Hematopoietic multipotent progenitor cell treated with erythropoietin and hydrocortisone succinate and interleukin-3 and kit ligand, for 17 days (in vitro differentiated cells): ENCODE data around the gene RINT1.
A peak's percentile ranks its signal among the peaks of the same experiment; 100 is the strongest.
"Not testable (repeated sequence)": the region's sequence is repeated elsewhere in the genome, so short reads cannot be mapped to it uniquely, and the experiment has no call there.

ENCODE experiments used
- DNase-seq: peaks from one replicate; pipeline ENCODE4 v3.0.0-alpha.2; 2015; ENCODE audit warnings: low spot score

The RINT1 gene

GRCh38 chr7:105532709-105533460 is 884 bp downstream of the RINT1 start:
- DNase-seq = no peak

- no peak for DNase-seq
Observed at GRCh38 chr7:105538339-105538738, 6.3 kb downstream of the RINT1 start.

GRCh38 chr7:105559926-105560325 is 27.9 kb downstream of the RINT1 start:
- no peak for DNase-seq

- DNase-seq = no peak
Observed at GRCh38 chr7:105565190-105565589, 33.2 kb downstream of the RINT1 start.

GRCh38 chr7:105567024-105567423 is 35.0 kb downstream of the RINT1 start:
- DNase-seq = no peak

- no peak for DNase-seq
Observed at GRCh38 chr7:105567821-105568220, 35.8 kb downstream of the RINT1 start.

DNA sequence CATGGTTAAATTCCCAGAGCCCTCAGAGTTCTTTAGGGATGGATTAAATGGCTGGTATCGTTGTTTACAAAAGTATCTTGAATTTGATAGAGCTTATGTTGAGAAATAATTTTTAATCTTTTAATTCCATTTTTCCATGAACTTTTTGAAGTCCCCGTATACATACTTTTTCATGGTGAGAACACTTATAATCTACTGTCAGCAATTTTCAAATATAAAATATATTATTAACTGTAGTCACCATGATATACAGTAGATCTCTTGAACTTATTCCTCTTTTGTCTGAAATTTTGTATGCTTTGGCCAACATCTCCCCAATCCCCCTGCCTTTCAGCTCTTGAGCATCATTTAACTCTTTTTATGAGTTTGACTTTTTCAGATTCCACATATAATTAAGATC is 39.9 kb downstream of the RINT1 start:
- DNase-seq = no peak

- no peak for DNase-seq
Observed at GRCh38 chr7:105577251-105577650, 45.2 kb downstream of the RINT1 start.

GRCh38 chr7:105578496-105578895 is 46.5 kb downstream of the RINT1 start:
- no peak for DNase-seq

DNA sequence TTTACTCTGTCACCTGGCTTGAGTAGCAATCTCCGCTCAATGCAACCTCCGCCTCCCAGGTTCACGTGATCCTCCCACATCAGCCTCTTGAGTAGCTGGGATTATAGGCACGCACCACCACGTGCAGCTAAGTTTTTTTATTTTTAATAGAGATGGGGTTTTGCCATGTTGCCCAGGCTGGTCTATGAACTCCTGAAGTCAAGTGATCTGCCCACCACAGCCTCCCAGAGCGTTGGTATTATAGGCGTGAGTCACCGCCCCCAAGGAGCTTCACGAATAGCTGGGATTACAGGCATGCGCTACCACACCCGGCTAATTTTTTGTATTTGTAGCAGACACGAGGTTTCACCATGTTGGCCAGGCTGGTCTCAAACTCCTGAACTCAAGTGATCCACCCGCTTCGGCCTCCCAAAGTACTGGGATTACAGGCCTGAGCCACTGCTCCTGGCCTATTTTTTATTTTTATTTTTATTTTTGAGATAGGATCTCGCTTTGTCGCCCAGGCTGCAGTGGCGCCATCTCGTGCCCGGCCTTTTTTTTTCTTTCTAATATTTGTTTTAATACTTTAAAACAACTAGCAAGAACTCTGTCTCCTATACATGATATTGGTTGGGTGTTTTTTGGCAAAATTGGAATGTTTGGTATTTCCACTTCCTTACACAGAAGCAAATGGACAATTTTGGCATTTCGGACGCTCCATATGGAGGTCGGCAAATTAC is 48.2 kb downstream of the RINT1 start:
- DNase-seq = no peak

- DNase-seq = no peak
Observed at GRCh38 chr7:105581066-105581811, 49.2 kb downstream of the RINT1 start, which contains the start of gene EFCAB10. EFCAB10 (minus strand) TSS chr7:105581493; CDS start chr7:105581463, 30 bp downstream.

- DNase-seq = no peak
Observed at GRCh38 chr7:105583061-105583460, 51.1 kb downstream of the RINT1 start.

DNA sequence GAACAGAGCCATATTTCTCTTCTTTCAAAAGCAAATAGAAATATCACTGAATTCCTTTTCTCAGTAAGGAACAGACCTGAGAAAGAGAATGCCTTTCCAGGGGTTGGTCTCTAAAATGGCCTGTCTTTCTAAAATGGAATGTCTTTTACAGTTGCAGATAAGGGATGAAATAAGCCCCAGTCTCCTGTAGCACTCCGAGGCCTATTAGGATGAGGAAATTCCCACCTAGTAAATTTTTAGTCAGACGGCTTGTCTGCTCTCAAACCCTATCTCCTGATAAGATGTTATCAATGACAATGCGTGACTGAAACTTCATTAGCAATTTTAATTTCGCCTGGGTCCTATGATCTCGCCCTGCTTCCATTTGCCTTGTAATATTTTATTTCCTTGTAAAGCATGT is 52.2 kb downstream of the RINT1 start:
- no peak for DNase-seq

- no peak for DNase-seq
Observed at GRCh38 chr7:105585850-105586500, 54.0 kb downstream of the RINT1 start.

DNA sequence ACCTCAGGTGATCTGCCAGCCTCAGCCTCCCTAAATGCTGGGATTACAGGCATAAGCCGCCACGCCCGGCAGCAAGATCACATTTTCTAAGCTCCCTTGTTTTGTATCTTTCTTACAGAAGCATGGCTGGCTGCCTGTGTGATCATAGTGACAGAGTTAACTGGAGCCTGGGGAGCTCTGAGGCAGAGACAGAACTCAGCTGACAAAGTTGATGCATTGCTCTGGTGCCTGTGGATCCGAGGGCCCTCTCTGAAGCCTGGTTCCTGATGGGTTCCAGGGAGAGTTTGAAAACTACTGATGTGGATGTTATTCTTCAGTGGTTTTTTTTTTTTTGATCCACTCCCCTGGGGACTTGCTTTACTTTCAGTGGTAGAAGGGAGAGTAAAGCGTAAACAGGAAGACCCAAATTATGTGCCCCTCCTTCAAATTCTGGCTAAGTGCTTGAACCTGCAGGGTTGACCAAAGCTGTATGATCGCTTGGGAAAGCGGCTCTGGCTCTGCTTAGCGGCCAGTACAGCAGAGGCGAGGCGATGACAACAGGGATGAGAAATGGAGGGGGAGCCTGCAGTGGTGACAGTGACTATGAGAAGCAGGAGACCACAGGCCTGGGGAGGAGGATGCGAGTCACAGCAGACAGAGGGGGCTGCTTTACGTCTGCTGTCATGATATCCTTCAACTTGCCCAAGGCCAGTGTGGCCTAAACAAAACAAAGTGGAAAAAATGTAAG is 56.1 kb downstream of the RINT1 start:
- DNase-seq = no peak

GRCh38 chr7:105589356-105590077 is 57.5 kb downstream of the RINT1 start:
- peak; percentile 42 for DNase-seq

DNA sequence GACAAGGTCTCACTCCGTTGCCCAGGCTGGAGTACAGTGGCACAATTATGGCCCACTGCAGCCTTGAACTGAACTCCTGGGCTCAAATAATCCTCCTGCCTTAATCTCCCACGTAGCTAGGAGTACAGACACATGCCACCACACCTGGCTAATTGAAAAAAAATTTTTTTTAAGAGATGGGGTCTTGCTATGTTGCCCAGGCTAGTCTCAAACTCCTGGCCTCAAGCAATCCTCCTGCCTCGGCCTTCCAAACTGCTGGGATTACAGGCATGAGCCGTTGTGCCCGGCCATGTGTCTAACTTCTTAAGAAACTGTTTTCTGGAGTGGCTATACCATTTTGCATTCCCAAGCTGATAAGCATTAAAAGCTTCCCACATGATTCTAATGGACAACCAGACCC is 58.8 kb downstream of the RINT1 start:
- DNase-seq = no peak

- no peak for DNase-seq
Observed at GRCh38 chr7:105591522-105591921, 59.5 kb downstream of the RINT1 start.

- no peak for DNase-seq
Observed at GRCh38 chr7:105594034-105594433, 62.0 kb downstream of the RINT1 start.

- no peak for DNase-seq
Observed at GRCh38 chr7:105596866-105597265, 64.9 kb downstream of the RINT1 start.

- not testable (repeated sequence) for DNase-seq
Observed at GRCh38 chr7:105599080-105599479, 67.1 kb downstream of the RINT1 start.
